ENCODE data around the gene PIN1.

DNA sequence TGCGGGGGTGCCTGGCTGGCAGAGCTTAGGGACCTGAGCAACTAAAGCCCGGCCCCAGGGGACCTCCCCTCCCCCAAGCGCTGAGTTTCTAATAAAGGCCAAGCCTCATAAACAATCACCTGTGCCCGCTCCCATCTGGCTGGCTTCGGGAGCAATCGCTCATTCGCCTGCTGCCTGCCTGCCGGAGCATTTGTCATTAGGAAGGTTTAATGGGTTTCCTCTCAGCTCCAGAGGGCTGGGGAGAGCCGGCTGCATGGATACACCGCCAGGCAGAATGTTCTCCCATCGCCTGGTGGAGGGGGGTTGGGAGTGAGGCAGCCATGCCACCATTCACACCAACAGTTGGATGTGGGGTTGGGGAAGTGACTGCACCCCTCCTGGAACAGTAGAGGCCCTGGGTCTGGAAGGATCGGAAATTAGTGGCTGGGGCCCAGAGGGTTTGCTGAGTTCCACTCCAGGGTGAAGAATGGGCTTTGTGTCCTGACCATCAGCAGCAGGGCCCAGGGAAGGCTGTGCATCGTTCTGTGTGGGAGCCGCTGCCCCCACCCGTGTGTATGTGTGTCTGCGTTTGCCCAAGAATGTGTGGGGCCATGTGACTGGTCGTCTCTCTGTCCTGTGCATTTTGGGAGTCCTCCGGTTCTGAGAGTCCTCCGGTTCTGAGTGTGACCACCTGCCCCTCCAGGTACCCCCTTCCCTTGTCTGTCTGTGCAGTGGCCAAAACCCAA lies 15.3 kb downstream of the PIN1 start:
- TF ChIP-seq, protein P1, sequence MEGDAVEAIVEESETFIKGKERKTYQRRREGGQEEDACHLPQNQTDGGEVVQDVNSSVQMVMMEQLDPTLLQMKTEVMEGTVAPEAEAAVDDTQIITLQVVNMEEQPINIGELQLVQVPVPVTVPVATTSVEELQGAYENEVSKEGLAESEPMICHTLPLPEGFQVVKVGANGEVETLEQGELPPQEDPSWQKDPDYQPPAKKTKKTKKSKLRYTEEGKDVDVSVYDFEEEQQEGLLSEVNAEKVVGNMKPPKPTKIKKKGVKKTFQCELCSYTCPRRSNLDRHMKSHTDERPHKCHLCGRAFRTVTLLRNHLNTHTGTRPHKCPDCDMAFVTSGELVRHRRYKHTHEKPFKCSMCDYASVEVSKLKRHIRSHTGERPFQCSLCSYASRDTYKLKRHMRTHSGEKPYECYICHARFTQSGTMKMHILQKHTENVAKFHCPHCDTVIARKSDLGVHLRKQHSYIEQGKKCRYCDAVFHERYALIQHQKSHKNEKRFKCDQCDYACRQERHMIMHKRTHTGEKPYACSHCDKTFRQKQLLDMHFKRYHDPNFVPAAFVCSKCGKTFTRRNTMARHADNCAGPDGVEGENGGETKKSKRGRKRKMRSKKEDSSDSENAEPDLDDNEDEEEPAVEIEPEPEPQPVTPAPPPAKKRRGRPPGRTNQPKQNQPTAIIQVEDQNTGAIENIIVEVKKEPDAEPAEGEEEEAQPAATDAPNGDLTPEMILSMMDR (CRISPR knock-in tag; IDR thresholded peaks at IDR 0.05) = no peak
- no peak for TF ChIP-seq ZNF230 (CRISPR knock-in tag; IDR thresholded peaks at IDR 0.05)
- no peak for TF ChIP-seq KLF16 (CRISPR knock-in tag; IDR thresholded peaks at IDR 0.05)
- no peak for TF ChIP-seq CREM (IDR thresholded peaks at IDR 0.05)
- no peak for TF ChIP-seq CREM (CRISPR knock-in tag; IDR thresholded peaks at IDR 0.05)
- TF ChIP-seq, protein P2, sequence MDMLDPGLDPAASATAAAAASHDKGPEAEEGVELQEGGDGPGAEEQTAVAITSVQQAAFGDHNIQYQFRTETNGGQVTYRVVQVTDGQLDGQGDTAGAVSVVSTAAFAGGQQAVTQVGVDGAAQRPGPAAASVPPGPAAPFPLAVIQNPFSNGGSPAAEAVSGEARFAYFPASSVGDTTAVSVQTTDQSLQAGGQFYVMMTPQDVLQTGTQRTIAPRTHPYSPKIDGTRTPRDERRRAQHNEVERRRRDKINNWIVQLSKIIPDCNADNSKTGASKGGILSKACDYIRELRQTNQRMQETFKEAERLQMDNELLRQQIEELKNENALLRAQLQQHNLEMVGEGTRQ (IDR thresholded peaks at IDR 0.05; ENCODE audit: low read depth, low read length) = no peak
- TF ChIP-seq, protein P2 (CRISPR knock-in tag; IDR thresholded peaks at IDR 0.05; ENCODE audit: borderline replicate concordance) = no peak
- TF ChIP-seq, protein P3, sequence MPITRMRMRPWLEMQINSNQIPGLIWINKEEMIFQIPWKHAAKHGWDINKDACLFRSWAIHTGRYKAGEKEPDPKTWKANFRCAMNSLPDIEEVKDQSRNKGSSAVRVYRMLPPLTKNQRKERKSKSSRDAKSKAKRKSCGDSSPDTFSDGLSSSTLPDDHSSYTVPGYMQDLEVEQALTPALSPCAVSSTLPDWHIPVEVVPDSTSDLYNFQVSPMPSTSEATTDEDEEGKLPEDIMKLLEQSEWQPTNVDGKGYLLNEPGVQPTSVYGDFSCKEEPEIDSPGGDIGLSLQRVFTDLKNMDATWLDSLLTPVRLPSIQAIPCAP (CRISPR knock-in tag; IDR thresholded peaks at IDR 0.05; ENCODE audit: low read depth) = no peak
- TF ChIP-seq MIER2 (CRISPR knock-in tag; IDR thresholded peaks at IDR 0.05) = no peak
- no peak for TF ChIP-seq EZH2 (conservative IDR thresholded peaks at IDR 0.05; ENCODE audit: low read depth, low read length)
- no peak for TF ChIP-seq ESRRA (CRISPR knock-in tag; IDR thresholded peaks at IDR 0.05; ENCODE audit: low read depth)
- TF ChIP-seq, protein P4, sequence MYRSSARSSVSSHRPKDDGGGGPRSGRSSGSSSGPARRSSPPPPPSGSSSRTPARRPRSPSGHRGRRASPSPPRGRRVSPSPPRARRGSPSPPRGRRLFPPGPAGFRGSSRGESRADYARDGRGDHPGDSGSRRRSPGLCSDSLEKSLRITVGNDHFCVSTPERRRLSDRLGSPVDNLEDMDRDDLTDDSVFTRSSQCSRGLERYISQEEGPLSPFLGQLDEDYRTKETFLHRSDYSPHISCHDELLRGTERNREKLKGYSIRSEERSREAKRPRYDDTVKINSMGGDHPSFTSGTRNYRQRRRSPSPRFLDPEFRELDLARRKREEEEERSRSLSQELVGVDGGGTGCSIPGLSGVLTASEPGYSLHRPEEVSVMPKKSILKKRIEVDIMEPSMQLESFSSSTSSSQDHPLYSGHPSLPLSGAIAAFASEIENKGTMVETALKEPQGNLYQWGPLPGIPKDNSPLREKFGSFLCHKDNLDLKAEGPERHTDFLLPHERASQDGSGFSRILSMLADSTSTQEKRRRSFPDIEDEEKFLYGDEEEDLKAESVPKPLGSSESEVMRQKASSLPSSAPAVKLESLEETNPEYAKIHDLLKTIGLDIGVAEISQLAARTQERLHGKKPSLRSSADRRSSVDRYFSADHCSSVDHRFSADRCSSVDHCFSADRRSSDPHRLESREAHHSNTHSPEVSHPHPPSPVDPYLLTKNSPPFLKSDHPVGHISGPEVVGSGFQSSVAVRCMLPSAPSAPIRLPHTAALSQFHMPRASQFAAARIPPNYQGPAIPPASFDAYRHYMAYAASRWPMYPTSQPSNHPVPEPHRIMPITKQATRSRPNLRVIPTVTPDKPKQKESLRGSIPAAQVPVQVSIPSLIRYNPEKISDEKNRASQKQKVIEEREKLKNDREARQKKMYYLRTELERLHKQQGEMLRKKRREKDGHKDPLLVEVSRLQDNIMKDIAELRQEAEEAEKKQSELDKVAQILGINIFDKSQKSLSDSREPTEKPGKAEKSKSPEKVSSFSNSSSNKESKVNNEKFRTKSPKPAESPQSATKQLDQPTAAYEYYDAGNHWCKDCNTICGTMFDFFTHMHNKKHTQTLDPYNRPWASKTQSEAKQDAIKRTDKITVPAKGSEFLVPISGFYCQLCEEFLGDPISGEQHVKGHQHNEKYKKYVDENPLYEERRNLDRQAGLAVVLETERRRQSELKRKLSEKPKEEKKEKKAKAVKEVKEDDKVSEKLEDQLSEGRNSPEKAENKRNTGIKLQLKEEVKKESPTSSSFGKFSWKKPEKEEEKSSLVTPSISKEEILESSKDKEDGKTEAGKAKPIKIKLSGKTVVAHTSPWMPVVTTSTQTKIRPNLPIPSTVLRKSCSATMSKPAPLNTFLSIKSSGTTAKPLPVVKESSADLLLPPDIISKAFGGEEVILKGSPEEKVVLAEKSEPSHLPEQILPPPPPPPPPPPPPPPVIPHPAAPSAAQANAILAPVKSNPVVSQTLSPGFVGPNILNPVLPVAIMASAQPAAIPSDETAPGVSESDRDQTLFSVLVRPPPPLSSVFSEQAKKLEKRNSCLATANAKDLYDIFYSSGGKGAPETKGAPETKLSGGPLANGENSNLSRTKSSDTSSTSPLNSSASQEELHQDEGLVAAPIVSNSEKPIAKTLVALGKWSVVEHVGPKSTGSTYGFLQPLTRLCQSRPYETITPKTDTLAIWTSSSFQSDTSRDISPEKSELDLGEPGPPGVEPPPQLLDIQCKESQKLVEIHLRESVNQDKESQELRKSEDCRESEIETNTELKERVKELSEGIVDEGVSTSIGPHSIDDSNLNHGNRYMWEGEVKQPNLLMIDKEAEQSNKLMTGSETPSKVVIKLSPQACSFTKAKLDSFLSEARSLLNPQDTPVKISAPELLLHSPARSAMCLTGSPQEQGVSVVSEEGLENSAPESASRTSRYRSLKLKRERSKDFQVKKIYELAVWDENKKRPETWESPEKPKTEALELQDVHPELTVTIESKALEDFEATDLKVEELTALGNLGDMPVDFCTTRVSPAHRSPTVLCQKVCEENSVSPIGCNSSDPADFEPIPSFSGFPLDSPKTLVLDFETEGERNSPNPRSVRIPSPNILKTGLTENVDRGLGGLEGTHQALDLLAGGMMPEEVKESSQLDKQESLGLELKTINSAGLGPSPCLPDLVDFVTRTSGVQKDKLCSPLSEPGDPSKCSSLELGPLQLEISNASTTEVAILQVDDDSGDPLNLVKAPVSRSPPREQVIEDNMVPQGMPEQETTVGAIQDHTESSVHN (CRISPR knock-in tag; IDR thresholded peaks at IDR 0.05) = no peak
